HEK293 (cell line): Measurements from ENCODE around the gene NECTIN1.

Experiments used
- CTCF ChIA-PET: fragments of 350-600 bp; formaldehyde crosslinking; extraction: SDS; loops from one replicate; lab custom pipeline; 2021; ENCODE audit warnings: antibody characterized with exemption; lab: Yijun Ruan, JAX
- POLR2A ChIA-PET: fragments of 300-600 bp; formaldehyde crosslinking; extraction: SDS; loops from one replicate; lab custom pipeline; 2020; ENCODE audit warnings: antibody characterized with exemption, inconsistent platforms; lab: Yijun Ruan, JAX
- H3K27ac ChIP-seq: fragments of 200-500 bp; sonication (Bioruptor generic); 2 replicates; pipeline ENCODE4 v1.5.1; 2014; ENCODE audit warnings: low read depth, low read length, control low read depth, inconsistent platforms; ENCODE audit errors: extremely low read depth
- H3K36me3 ChIP-seq, 2 experiments: fragments of 200-500 bp in 1 of 2; sonication (Bioruptor generic) in 1 of 2; 1 replicate in 1 of 2; 2 replicates in 1 of 2; pipeline ENCODE4 v1.5.1; 2014 to 2017; ENCODE audit warnings: inconsistent platforms in 2 of 2, low read length in 2 of 2; ENCODE audit not compliant: control insufficient read depth in 2 of 2, insufficient read depth in 1 of 2
- H3K4me1 ChIP-seq: fragments of 200-500 bp; sonication (Bioruptor generic); 2 replicates; pipeline ENCODE4 v1.5.1; 2014; ENCODE audit warnings: mild to moderate bottlenecking, low read length, inconsistent platforms; ENCODE audit not compliant: control insufficient read depth, insufficient read depth
- H3K4me3 ChIP-seq: 2 replicates; pipeline ENCODE4 v1.5.1; 2011; ENCODE audit warnings: low read depth, mild to moderate bottlenecking, control low read depth, low read length, moderate library complexity
- H3K9me3 ChIP-seq: fragments of 200-500 bp; sonication (Bioruptor generic); 2 replicates; pipeline ENCODE4 v1.5.1; 2014; ENCODE audit warnings: low read depth, low read length, inconsistent platforms; ENCODE audit not compliant: control insufficient read depth, insufficient read depth
- AEBP2 ChIP-seq: fragments of 450-650 bp; formaldehyde crosslinking; IDR thresholded peaks from 2 replicates; pipeline ENCODE4 v1.5.1; 2016; ENCODE audit warnings: missing biosample characterization, missing genetic modification characterization, borderline replicate concordance
- MEIS1 ChIP-seq: sonication (generic); formaldehyde crosslinking; IDR thresholded peaks from 2 replicates; pipeline ENCODE4 v1.8.1; 2022; ENCODE audit warnings: missing genetic modification reagents, mild to moderate bottlenecking, borderline replicate concordance
- SCRT2 ChIP-seq: fragments of 450-650 bp; formaldehyde crosslinking; IDR thresholded peaks from 2 replicates; pipeline ENCODE4 v1.5.1; 2016; ENCODE audit warnings: missing biosample characterization, missing genetic modification characterization
- SETDB1 ChIP-seq: IDR thresholded peaks from one replicate; pipeline ENCODE4 v1.6.1; 2017; ENCODE audit warnings: mild to moderate bottlenecking, low read length, moderate library complexity, mixed read lengths; ENCODE audit not compliant: insufficient read length
- TRIM28 ChIP-seq: IDR thresholded peaks from 2 replicates; pipeline ENCODE4 v1.6.1; 2011; ENCODE audit warnings: low read length, control low read depth, borderline replicate concordance
- ZBTB17 ChIP-seq: fragments of 450-650 bp; formaldehyde crosslinking; IDR thresholded peaks from 2 replicates; pipeline ENCODE4 v1.5.1; 2016; ENCODE audit warnings: missing biosample characterization, missing genetic modification characterization
- ZBTB21 ChIP-seq: fragments of 450-650 bp; formaldehyde crosslinking; IDR thresholded peaks from 2 replicates; pipeline ENCODE4 v1.5.1; 2017; ENCODE audit warnings: missing biosample characterization, missing genetic modification characterization
- ZFHX2 ChIP-seq: fragments of 450-650 bp; formaldehyde crosslinking; conservative IDR thresholded peaks from 2 replicates; pipeline ENCODE4 v1.5.1; 2016; ENCODE audit warnings: missing biosample characterization, missing genetic modification characterization
- ZNF16 ChIP-seq: fragments of 450-650 bp; formaldehyde crosslinking; IDR thresholded peaks from 2 replicates; pipeline ENCODE4 v1.5.1; 2016; ENCODE audit warnings: low read depth, missing biosample characterization, missing genetic modification characterization
- ZNF223 ChIP-seq: fragments of 450-650 bp; formaldehyde crosslinking; IDR thresholded peaks from 2 replicates; pipeline ENCODE4 v1.5.1; 2016; ENCODE audit warnings: missing biosample characterization, missing genetic modification characterization
- ZNF239 ChIP-seq: fragments of 450-650 bp; formaldehyde crosslinking; IDR thresholded peaks from 2 replicates; pipeline ENCODE4 v1.5.1; 2016; ENCODE audit warnings: missing biosample characterization, missing genetic modification characterization
- ZNF335 ChIP-seq: fragments of 450-650 bp; formaldehyde crosslinking; conservative IDR thresholded peaks from 2 replicates; pipeline ENCODE4 v1.5.1; 2016; ENCODE audit warnings: missing biosample characterization, missing genetic modification characterization
- ZNF341 ChIP-seq: fragments of 450-650 bp; formaldehyde crosslinking; IDR thresholded peaks from 2 replicates; pipeline ENCODE4; 2016; ENCODE audit warnings: low read depth, missing biosample characterization, missing genetic modification characterization
- ZNF433 ChIP-seq: fragments of 450-650 bp; formaldehyde crosslinking; IDR thresholded peaks from 2 replicates; pipeline ENCODE4 v1.5.1; 2016; ENCODE audit warnings: missing biosample characterization, missing genetic modification characterization, low read depth
- ZNF48 ChIP-seq: fragments of 450-650 bp; formaldehyde crosslinking; IDR thresholded peaks from 2 replicates; pipeline ENCODE4 v1.5.1; 2016; ENCODE audit warnings: missing biosample characterization, missing genetic modification characterization
- ZNF626 ChIP-seq: fragments of 450-650 bp; sonication (Bioruptor Pico); formaldehyde crosslinking; IDR thresholded peaks from 2 replicates; pipeline ENCODE4 v1.5.1; 2018; ENCODE audit warnings: missing biosample characterization, missing genetic modification characterization, inconsistent platforms
- ZNF707 ChIP-seq: fragments of 450-650 bp; formaldehyde crosslinking; IDR thresholded peaks from 2 replicates; pipeline ENCODE4 v1.5.1; 2016; ENCODE audit warnings: missing biosample characterization, missing genetic modification characterization
- ZNF76 ChIP-seq: fragments of 450-650 bp; formaldehyde crosslinking; IDR thresholded peaks from 2 replicates; pipeline ENCODE4; 2016; ENCODE audit warnings: low read depth, missing biosample characterization, missing genetic modification characterization, borderline replicate concordance
- ZSCAN4 ChIP-seq: fragments of 450-650 bp; formaldehyde crosslinking; IDR thresholded peaks from 2 replicates; pipeline ENCODE4 v1.5.1; 2017; ENCODE audit warnings: missing biosample characterization, missing genetic modification characterization

Gene NECTIN1

GRCh38 chr11:119752946-119753345, 23.9 kb upstream of the NECTIN1 start:
- no peak for TF ChIP-seq ZNF16
- TF ChIP-seq ZFHX2 = peak; percentile 60
- no peak for TF ChIP-seq ZNF341 (tag by site-specific recombination)
- ChIA-PET CTCF (interaction anchor here (0.9 kb wide), 1 partner anchor 10 kb away, joined by 3 read pairs; no protein-coding TSS in a partner anchor), POLR2A (no interaction called here)
- Histone ChIP-seq H3K4me1 (no peaks in the 10 kb centered on the region), H3K9me3 (no peaks in the 10 kb centered on the region), H3K27ac (no peak overlapping the region), H3K36me3 (no peaks in the 10 kb centered on the region), H3K4me3 (no peak overlapping the region)

GRCh38 chr11:119752345-119752871, 23.4 kb upstream of the NECTIN1 start:
- H3K4me1 ChIP-seq = no peaks in the 10 kb centered on the region
- H3K27ac ChIP-seq = no peak overlapping the region
- ChIA-PET CTCF (interaction anchor here (0.9 kb wide), 1 partner anchor 9 kb away, joined by 3 read pairs; no protein-coding TSS in a partner anchor), POLR2A (no interaction called here)
- H3K9me3 ChIP-seq = no peaks in the 10 kb centered on the region
- H3K4me3 ChIP-seq = no peak overlapping the region
- H3K36me3 ChIP-seq = no peaks in the 10 kb centered on the region
- no peak for TF ChIP-seq SCRT2
- TF ChIP-seq ZSCAN4 = peak; percentile 77

- no peak for TF ChIP-seq ZNF626
- no peak for TF ChIP-seq ZNF48
- no peak for TF ChIP-seq ZBTB17 (tag by site-specific recombination)
- TF ChIP-seq ZNF433 (tag by site-specific recombination) = no peak
- no peak for TF ChIP-seq TRIM28
- no peak for TF ChIP-seq ZNF707 (tag by site-specific recombination)
- TF ChIP-seq ZNF223 = no peak
- TF ChIP-seq SETDB1 = no peak
- TF ChIP-seq ZBTB21 = no peak
- no peak for TF ChIP-seq ZNF239 (tag by site-specific recombination)
- no peak for TF ChIP-seq ZNF335 (tag by site-specific recombination)
- TF ChIP-seq MEIS1 (CRISPR knock-in tag) = no peak
- no peak for TF ChIP-seq AEBP2 (tag by site-specific recombination)
- no peak for TF ChIP-seq ZNF76 (tag by site-specific recombination)
- H3K4me3 ChIP-seq = no peak overlapping the region
- H3K36me3 ChIP-seq = no peaks in the 10 kb centered on the region
- no peak overlapping the region for H3K27ac ChIP-seq
- no peaks in the 10 kb centered on the region for H3K4me1 ChIP-seq
- POLR2A ChIA-PET = interaction anchor here (0.8 kb wide), 1 partner anchor 21 kb away, joined by 4 read pairs; the partner anchor contains the start of gene NECTIN1
- H3K9me3 ChIP-seq = no peaks in the 10 kb centered on the region
- CTCF ChIA-PET = no interaction called here
Measured at GRCh38 chr11:119750056-119750455, 21.1 kb upstream of the NECTIN1 start.
